Activated CD8-positive, alpha-beta memory T cell treated with anti-CD3 and anti-CD28 coated beads for 1 hour (primary cell): ENCODE results near the gene SGCD.
"Not testable (repeated sequence)": the region's sequence is repeated elsewhere in the genome, so short reads cannot be mapped to it uniquely, and the experiment has no call there.

Experiments
- DNase-seq, 2 donors: peaks; one replicate each; pipeline ENCODE4 v3.0.0-alpha.2; 2020; ENCODE audit warnings: low read depth in 1 of 2; ENCODE audit errors: extremely low read depth in 1 of 2

SGCD gene

GRCh38 chr5:156552855-156553358 is 225.9 kb downstream of the SGCD start:
- no peak for DNase-seq

GRCh38 chr5:156556666-156557406 is 229.9 kb downstream of the SGCD start:
- DNase-seq = no peak

- DNase-seq = no peak
These were observed 233.0 kb downstream of the SGCD start for GRCh38 chr5:156560002-156560401.

- DNase-seq = no peak
These were observed 234.7 kb downstream of the SGCD start for GRCh38 chr5:156561651-156562050.

GRCh38 chr5:156570615-156571014 is 243.7 kb downstream of the SGCD start:
- DNase-seq = no peak

- DNase-seq = no peak
These were observed 254.8 kb downstream of the SGCD start for GRCh38 chr5:156581725-156582124.

- DNase-seq = no peak
These were observed 255.2 kb downstream of the SGCD start for GRCh38 chr5:156582193-156582598.

GRCh38 chr5:156584871-156585270 is 257.9 kb downstream of the SGCD start:
- no peak for DNase-seq

GRCh38 chr5:156585999-156586398 is 259.0 kb downstream of the SGCD start:
- DNase-seq = no peak

- no peak for DNase-seq
These were observed 260.0 kb downstream of the SGCD start for GRCh38 chr5:156587012-156587411.

GRCh38 chr5:156588306-156588705 is 261.3 kb downstream of the SGCD start:
- DNase-seq = no peak

- no peak for DNase-seq
These were observed 262.4 kb downstream of the SGCD start for GRCh38 chr5:156589104-156589945.

- no peak for DNase-seq
These were observed 262.9 kb downstream of the SGCD start for GRCh38 chr5:156589946-156590216.

- DNase-seq = no peak
These were observed 264.0 kb downstream of the SGCD start for GRCh38 chr5:156590978-156591377.

- no peak for DNase-seq
These were observed 264.7 kb downstream of the SGCD start for GRCh38 chr5:156591631-156592030.

- no peak for DNase-seq
These were observed 266.6 kb downstream of the SGCD start for GRCh38 chr5:156593546-156593945.

GRCh38 chr5:156594406-156594805 is 267.4 kb downstream of the SGCD start:
- DNase-seq = no peak

GRCh38 chr5:156595132-156595787 is 268.3 kb downstream of the SGCD start:
- no peak for DNase-seq

GRCh38 chr5:156597276-156597675 is 270.3 kb downstream of the SGCD start:
- DNase-seq = no peak

GRCh38 chr5:156598964-156599363 is 272.0 kb downstream of the SGCD start:
- DNase-seq = no peak

- DNase-seq = not testable (repeated sequence)
These were observed 283.6 kb downstream of the SGCD start for GRCh38 chr5:156610582-156610981.

- no peak for DNase-seq
These were observed 288.9 kb downstream of the SGCD start for GRCh38 chr5:156615901-156616300.
